Spleen (tissue), 7 donors: ENCODE data around the gene OSBPL8.

Source experiments
- POLR2A ChIP-seq, 3 donors: fragments of 450-650 bp; IDR thresholded peaks; one replicate each; pipeline ENCODE4 v1.5.1; 2017; ENCODE audit warnings: antibody characterized with exemption in 3 of 3, mild to moderate bottlenecking in 1 of 3
- POLR2AphosphoS5 ChIP-seq, 3 donors: sonication (generic); formaldehyde crosslinking; IDR thresholded peaks; one replicate each; pipeline ENCODE4 v1.5.1; 2017; ENCODE audit warnings: antibody characterized with exemption in 3 of 3
- TF ChIP-seq, protein P1 (sequence below), 11 experiments: fragments of 200-600 bp in 7 of 11; fragments of 450-650 bp in 4 of 11; sonication (generic) in 4 of 11; IDR thresholded peaks in 8 of 11; conservative IDR thresholded peaks in 3 of 11; 1 replicate in 7 of 11; 2 replicates in 4 of 11; pipeline versions ENCODE4 v1.4.0 to v1.8.0; 2016 to 2021; ENCODE audit warnings: antibody characterized with exemption in 11 of 11, inconsistent platforms in 4 of 11, mild to moderate bottlenecking in 1 of 11
- donor health status: DM: no; HTN: no; CAD: no; lungs with moderate emphysema.
- donor health status: DM: no; HTN: no; CAD: no.
- donor health status: DM: no; HTN: no; CAD: no.

DNA sequence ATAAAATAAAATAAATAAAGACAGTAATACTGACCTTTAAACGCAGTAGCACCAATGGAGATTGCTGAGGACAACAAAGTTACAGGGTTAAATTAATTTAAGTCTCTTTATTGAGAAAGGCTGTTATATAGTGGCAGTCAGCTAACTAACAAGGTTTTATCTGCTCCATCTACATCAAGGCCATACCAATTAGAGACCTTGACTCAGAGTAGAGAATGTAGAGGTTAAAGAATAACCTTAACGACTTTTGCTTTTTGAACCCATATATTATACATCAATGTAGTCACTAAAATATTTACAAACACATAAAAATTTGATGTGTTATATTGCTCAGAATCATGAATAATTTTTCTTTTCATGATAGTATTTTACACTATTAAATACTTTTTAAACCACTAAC is 21.6 kb downstream of the OSBPL8 start:
- TF ChIP-seq POLR2AphosphoS5 (IDR thresholded peaks at IDR 0.05) (no peak), POLR2A (IDR thresholded peaks at IDR 0.05) (no peak)
- TF ChIP-seq, protein P1, sequence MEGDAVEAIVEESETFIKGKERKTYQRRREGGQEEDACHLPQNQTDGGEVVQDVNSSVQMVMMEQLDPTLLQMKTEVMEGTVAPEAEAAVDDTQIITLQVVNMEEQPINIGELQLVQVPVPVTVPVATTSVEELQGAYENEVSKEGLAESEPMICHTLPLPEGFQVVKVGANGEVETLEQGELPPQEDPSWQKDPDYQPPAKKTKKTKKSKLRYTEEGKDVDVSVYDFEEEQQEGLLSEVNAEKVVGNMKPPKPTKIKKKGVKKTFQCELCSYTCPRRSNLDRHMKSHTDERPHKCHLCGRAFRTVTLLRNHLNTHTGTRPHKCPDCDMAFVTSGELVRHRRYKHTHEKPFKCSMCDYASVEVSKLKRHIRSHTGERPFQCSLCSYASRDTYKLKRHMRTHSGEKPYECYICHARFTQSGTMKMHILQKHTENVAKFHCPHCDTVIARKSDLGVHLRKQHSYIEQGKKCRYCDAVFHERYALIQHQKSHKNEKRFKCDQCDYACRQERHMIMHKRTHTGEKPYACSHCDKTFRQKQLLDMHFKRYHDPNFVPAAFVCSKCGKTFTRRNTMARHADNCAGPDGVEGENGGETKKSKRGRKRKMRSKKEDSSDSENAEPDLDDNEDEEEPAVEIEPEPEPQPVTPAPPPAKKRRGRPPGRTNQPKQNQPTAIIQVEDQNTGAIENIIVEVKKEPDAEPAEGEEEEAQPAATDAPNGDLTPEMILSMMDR (IDR thresholded peaks at IDR 0.05 in 8 of 11, conservative IDR thresholded peaks at IDR 0.05 in 3 of 11), result no peak
